HEK293 (cell line): Measurements from ENCODE around the gene ACTRT2.

Experiments used
- AEBP2 ChIP-seq: fragments of 450-650 bp; formaldehyde crosslinking; IDR thresholded peaks from 2 replicates; pipeline ENCODE4 v1.5.1; 2016; ENCODE audit warnings: missing biosample characterization, missing genetic modification characterization, borderline replicate concordance
- BCL6B ChIP-seq: fragments of 450-650 bp; formaldehyde crosslinking; IDR thresholded peaks from 2 replicates; pipeline ENCODE4 v1.5.1; 2017; ENCODE audit warnings: missing biosample characterization, missing genetic modification characterization
- KLF7 ChIP-seq: fragments of 450-650 bp; formaldehyde crosslinking; IDR thresholded peaks from 2 replicates; pipeline ENCODE4 v1.5.1; 2016; ENCODE audit warnings: missing biosample characterization, missing genetic modification characterization, borderline replicate concordance
- PBX3 ChIP-seq: sonication (generic); formaldehyde crosslinking; IDR thresholded peaks from 2 replicates; pipeline ENCODE4 v1.8.1; 2022; ENCODE audit warnings: mild to moderate bottlenecking, moderate library complexity, missing genetic modification reagents
- TSHZ1 ChIP-seq: fragments of 450-650 bp; formaldehyde crosslinking; IDR thresholded peaks from 2 replicates; pipeline ENCODE4 v1.5.1; 2016; ENCODE audit warnings: missing biosample characterization, missing genetic modification characterization, borderline replicate concordance
- ZBTB20 ChIP-seq: fragments of 450-650 bp; formaldehyde crosslinking; IDR thresholded peaks from 2 replicates; pipeline ENCODE4 v1.5.1; 2016; ENCODE audit warnings: missing biosample characterization, missing genetic modification characterization
- ZBTB48 ChIP-seq: fragments of 450-650 bp; formaldehyde crosslinking; IDR thresholded peaks from 2 replicates; pipeline ENCODE4 v1.5.1; 2016; ENCODE audit warnings: missing biosample characterization, missing genetic modification characterization
- ZBTB8A ChIP-seq: fragments of 450-650 bp; formaldehyde crosslinking; IDR thresholded peaks from 2 replicates; pipeline ENCODE4 v1.5.1; 2016; ENCODE audit warnings: missing biosample characterization, missing genetic modification characterization
- ZFP69B ChIP-seq: fragments of 450-650 bp; formaldehyde crosslinking; IDR thresholded peaks from 2 replicates; pipeline ENCODE4 v1.5.1; 2016; ENCODE audit warnings: missing biosample characterization, missing genetic modification characterization
- ZNF184 ChIP-seq: fragments of 450-650 bp; IDR thresholded peaks from 2 replicates; pipeline ENCODE4 v1.5.1; 2018; ENCODE audit warnings: missing biosample characterization, mild to moderate bottlenecking, missing genetic modification characterization
- ZNF248 ChIP-seq: fragments of 450-650 bp; formaldehyde crosslinking; IDR thresholded peaks from 2 replicates; pipeline ENCODE4 v1.5.1; 2017; ENCODE audit warnings: missing biosample characterization, missing genetic modification characterization
- ZNF280D ChIP-seq: fragments of 450-650 bp; formaldehyde crosslinking; IDR thresholded peaks from 2 replicates; pipeline ENCODE4 v1.5.1; 2016; ENCODE audit warnings: missing biosample characterization, missing genetic modification characterization
- ZNF394 ChIP-seq: fragments of 450-650 bp; formaldehyde crosslinking; IDR thresholded peaks from 2 replicates; pipeline ENCODE4 v1.5.1; 2016; ENCODE audit warnings: missing biosample characterization, missing genetic modification characterization, mild to moderate bottlenecking, moderate library complexity, borderline replicate concordance
- ZNF510 ChIP-seq: fragments of 450-650 bp; formaldehyde crosslinking; IDR thresholded peaks from 2 replicates; pipeline ENCODE4 v1.5.1; 2018; ENCODE audit warnings: mild to moderate bottlenecking, missing genetic modification characterization, missing biosample characterization; ENCODE audit not compliant: insufficient replicate concordance
- ZNF571 ChIP-seq: fragments of 450-650 bp; formaldehyde crosslinking; IDR thresholded peaks from 2 replicates; pipeline ENCODE4 v1.5.0; 2017; ENCODE audit warnings: missing biosample characterization, missing genetic modification characterization
- ZNF639 ChIP-seq: fragments of 450-650 bp; formaldehyde crosslinking; IDR thresholded peaks from 2 replicates; pipeline ENCODE4 v1.5.1; 2016; ENCODE audit warnings: missing biosample characterization, missing genetic modification characterization
- ZNF645 ChIP-seq: fragments of 450-650 bp; formaldehyde crosslinking; IDR thresholded peaks from 2 replicates; pipeline ENCODE4; 2016; ENCODE audit warnings: missing biosample characterization, missing genetic modification characterization
- ZNF670 ChIP-seq: fragments of 450-650 bp; formaldehyde crosslinking; IDR thresholded peaks from 2 replicates; pipeline ENCODE4 v1.5.1; 2016; ENCODE audit warnings: missing biosample characterization, missing genetic modification characterization, low read depth
- ZNF677 ChIP-seq: fragments of 450-650 bp; IDR thresholded peaks from 2 replicates; pipeline ENCODE4 v1.5.0; 2018; ENCODE audit warnings: missing biosample characterization, mild to moderate bottlenecking, missing genetic modification characterization, moderate library complexity
- ZNF701 ChIP-seq: fragments of 450-650 bp; formaldehyde crosslinking; IDR thresholded peaks from 2 replicates; pipeline ENCODE4 v1.5.1; 2016; ENCODE audit warnings: missing biosample characterization, missing genetic modification characterization
- ZNF76 ChIP-seq: fragments of 450-650 bp; formaldehyde crosslinking; IDR thresholded peaks from 2 replicates; pipeline ENCODE4; 2016; ENCODE audit warnings: low read depth, missing biosample characterization, missing genetic modification characterization, borderline replicate concordance
- ZNF777 ChIP-seq: fragments of 450-650 bp; formaldehyde crosslinking; IDR thresholded peaks from 2 replicates; pipeline ENCODE4 v1.5.1; 2017; ENCODE audit warnings: missing biosample characterization, missing genetic modification characterization, borderline replicate concordance
- ZSCAN4 ChIP-seq: fragments of 450-650 bp; formaldehyde crosslinking; IDR thresholded peaks from 2 replicates; pipeline ENCODE4 v1.5.1; 2017; ENCODE audit warnings: missing biosample characterization, missing genetic modification characterization

The ACTRT2 gene

GRCh38 chr1:2985067-2985561 is 36.2 kb upstream of the ACTRT2 start (continued):
- TF ChIP-seq TSHZ1, result 0 out of 2 replicates have a peak, but pooled peaks have one; percentile 6
- 0 out of 2 replicates have a peak, but pooled peaks have one; percentile 36 for TF ChIP-seq ZNF76 (tag by site-specific recombination)
- no peak for TF ChIP-seq ZSCAN4
- TF ChIP-seq ZNF248 (tag by site-specific recombination), result no peak
- no peak for TF ChIP-seq ZNF777 (tag by site-specific recombination)
- TF ChIP-seq PBX3 (CRISPR knock-in tag), result no peak
- TF ChIP-seq KLF7, result no peak
- no peak for TF ChIP-seq ZNF701
- no peak for TF ChIP-seq ZNF571 (tag by site-specific recombination)
- no peak for TF ChIP-seq ZBTB8A (tag by site-specific recombination)
- TF ChIP-seq ZNF677 (tag by site-specific recombination), result no peak
- TF ChIP-seq ZNF280D (tag by site-specific recombination), result no peak
- TF ChIP-seq AEBP2 (tag by site-specific recombination), result no peak
- no peak for TF ChIP-seq ZNF645
- TF ChIP-seq ZNF184 (tag by site-specific recombination), result no peak
- TF ChIP-seq ZBTB20 (tag by site-specific recombination), result no peak
- no peak for TF ChIP-seq BCL6B (tag by site-specific recombination)
- no peak for TF ChIP-seq ZBTB48 (tag by site-specific recombination)
- 0 out of 2 replicates have a peak, but pooled peaks have one; percentile 11 for TF ChIP-seq ZNF394 (tag by site-specific recombination)
- TF ChIP-seq ZNF510 (tag by site-specific recombination), result no peak
- peak; percentile 49; the same call in 1 of the 2 replicates for TF ChIP-seq ZFP69B (tag by site-specific recombination)
- TF ChIP-seq ZNF670 (tag by site-specific recombination), result no peak
- no peak for TF ChIP-seq ZNF639 (tag by site-specific recombination)
